Islet precursor cell (in vitro differentiated cells): Measurements from ENCODE around the gene ANKRD11.
A peak's percentile ranks its signal among the peaks of the same experiment; 100 is the strongest.
"Not testable (repeated sequence)": the region's sequence is repeated elsewhere in the genome, so short reads cannot be mapped to it uniquely, and the experiment has no call there.

ENCODE experiments used
- DNase-seq: peaks from one replicate; pipeline ENCODE4 v3.0.0-alpha.2; 2018

ANKRD11 gene

GRCh38 chr16:89400740-89401139, 89.6 kb downstream of the ANKRD11 start:
- DNase-seq, result no peak

DNA sequence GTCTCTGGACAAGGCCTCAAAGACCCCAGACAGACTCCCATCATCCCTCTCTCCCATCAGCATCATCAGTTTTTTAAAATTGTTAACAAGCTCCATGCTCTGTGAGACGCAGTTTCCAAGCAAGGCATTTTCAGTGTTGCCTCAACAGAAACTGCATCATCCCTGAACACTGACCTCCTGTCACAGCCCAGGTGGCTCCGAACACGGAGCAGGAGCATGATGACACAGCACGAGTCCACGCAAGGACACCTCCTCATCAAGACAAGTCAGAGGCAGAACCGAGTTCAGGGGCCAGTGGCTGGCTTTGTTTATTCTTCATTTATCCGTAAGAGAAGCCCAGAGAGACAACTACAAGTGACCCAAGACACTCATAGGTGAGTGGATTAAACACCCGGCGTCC, 91.4 kb downstream of the ANKRD11 start:
- no peak for DNase-seq

GRCh38 chr16:89397331-89397861, 93.0 kb downstream of the ANKRD11 start:
- no peak for DNase-seq

DNA sequence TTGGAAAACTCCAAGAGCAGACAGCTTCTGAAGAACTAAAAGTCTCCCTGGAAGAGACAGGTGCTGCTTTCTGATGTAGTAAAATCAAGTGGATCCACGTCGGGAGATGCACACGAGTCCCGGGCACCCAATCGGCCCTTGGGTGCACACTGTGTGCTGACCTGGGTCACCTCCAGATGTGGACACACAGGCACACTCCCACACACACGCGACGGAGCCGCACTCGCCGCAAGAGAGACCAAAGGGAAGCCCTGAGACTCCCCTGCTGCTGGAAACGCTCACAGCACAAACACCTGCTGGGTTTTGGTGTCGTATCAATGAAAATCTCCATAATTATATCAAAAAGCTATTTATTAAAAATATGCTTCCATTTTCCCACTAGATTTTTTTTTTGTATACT, 94.2 kb downstream of the ANKRD11 start:
- no peak for DNase-seq

- DNase-seq, result no peak
Observed at GRCh38 chr16:89395150-89396142, 94.9 kb downstream of the ANKRD11 start.

- no peak for DNase-seq
Observed at GRCh38 chr16:89393738-89394406, 96.5 kb downstream of the ANKRD11 start.

DNA sequence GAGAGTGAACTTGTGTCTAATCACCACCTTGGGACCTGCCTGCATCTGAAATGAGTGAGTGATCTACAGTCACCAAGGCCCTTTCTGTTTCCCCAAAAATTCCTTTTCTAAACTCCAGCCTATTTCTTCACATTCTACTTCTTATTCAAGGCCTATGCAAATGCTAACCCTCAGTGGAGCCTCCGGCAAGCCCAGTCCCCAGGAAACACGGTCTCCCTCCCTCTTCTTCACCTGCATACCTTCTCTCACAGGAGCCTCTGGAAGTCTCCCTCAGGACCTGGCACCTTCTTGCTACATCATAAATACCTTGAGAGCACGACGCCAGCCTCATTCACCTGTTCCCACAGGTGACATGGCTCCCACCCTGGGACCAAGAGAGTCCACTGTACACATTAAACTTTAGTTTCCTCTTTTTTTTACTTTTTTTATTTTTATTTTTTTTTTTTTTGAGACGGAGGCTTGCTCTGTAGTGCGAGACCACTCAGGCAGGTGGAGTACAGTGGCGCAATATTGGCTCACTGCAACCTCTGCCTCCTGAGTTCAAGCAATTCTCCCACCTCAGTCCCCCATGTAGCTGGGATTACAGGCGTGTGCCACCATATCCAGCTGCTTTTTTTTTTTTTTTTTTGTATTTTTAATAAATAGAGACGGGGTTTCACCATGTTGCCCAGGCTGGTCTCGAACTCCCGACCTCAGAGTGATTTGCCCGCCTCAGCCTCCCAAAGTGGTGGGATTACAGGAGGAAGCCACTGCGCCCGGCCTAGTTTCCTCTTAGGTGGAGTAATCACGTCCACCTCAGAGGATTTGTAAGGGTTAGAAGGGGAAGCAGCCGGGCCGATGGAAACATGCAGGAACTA, 97.3 kb downstream of the ANKRD11 start:
- DNase-seq, result no peak

DNA sequence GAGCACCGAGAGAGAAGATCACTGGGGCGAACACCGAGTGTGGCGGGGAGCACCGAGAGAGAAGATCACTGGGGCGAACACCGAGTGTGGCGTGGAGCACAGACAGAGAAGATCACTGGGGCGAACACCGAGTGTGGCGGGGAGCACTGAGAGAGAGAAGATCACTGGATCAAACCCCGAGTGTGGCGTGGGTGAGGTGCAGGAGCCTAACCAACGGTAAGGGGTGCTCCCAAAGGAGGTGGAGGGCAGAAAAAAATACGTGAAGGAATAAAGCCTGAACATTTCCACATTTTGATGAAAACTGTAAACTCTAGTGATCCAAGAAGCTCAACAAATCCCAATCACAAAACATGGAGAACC, 100.2 kb downstream of the ANKRD11 start:
- not testable (repeated sequence) for DNase-seq

DNA sequence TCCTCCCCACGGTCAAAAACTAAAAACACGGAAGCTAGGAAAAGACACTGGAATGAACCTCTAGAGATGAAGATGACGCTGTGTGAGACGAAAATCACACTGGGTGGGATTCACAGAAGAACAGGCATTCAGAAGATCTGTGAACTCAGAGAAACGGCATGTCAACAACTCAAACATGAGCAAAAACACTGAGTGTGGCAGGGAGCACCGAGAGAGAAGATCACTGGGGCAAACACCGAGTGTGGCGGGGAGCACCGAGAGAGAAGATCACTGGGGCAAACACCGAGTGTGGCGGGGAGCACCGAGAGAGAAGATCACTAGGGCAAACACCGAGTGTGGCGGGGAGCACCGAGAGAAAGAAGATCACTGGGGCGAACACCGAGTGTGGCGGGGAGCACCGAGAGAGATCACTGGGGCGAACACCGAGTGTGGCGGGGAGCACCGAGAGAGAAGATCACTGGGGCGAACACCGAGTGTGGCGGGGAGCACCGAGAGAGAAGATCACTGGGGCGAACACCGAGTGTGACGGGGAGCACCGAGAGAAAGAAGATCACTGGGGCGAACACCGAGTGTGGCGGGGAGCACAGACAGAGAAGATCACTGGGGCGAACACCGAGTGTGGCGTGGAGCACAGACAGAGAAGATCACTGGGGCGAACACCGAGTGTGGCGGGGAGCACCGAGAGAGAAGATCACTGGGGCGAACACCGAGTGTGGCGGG, 100.7 kb downstream of the ANKRD11 start:
- DNase-seq, result not testable (repeated sequence)

DNA sequence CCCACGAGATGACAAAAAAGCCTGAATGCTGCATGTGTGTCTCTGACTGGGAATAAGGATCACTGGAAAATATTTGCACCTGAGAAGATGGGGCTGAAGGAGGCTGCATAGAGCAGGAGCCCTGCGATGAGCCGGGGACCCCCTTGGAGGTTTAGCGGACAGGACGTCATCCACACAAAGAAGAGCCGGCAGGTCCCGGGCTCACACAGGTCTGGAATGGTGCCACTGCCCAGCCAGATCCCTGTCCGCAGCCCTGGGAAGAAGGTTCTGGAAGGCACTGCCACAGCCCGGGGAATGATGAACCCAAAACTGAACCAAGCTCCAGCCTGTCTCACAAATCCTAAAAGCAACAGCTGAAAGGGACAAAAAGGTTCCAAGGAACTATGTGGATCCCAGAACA, 101.8 kb downstream of the ANKRD11 start:
- no peak for DNase-seq

- DNase-seq, result no peak
Observed at GRCh38 chr16:89386306-89387185, 103.8 kb downstream of the ANKRD11 start.

- DNase-seq, result no peak
Observed at GRCh38 chr16:89385712-89386111, 104.6 kb downstream of the ANKRD11 start.

DNA sequence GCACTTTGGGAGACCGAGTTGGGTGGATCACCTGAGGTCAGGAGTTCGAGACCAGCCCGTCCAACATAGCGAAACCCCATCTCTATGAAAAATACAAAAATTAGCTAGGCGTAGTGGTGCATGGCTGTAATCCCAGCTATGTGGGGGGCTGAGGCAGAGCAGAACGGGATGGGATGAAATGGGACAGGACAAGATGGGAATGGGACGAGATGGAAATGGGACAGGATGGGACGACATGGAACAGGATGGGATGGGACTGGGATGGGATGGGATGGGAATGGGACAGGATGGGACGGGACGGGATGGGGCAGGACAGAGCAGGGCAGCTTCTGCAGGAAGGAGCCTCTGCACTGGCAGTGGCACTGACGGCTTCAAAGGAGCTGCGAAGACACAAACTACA, 106.1 kb downstream of the ANKRD11 start:
- no peak for DNase-seq

DNA sequence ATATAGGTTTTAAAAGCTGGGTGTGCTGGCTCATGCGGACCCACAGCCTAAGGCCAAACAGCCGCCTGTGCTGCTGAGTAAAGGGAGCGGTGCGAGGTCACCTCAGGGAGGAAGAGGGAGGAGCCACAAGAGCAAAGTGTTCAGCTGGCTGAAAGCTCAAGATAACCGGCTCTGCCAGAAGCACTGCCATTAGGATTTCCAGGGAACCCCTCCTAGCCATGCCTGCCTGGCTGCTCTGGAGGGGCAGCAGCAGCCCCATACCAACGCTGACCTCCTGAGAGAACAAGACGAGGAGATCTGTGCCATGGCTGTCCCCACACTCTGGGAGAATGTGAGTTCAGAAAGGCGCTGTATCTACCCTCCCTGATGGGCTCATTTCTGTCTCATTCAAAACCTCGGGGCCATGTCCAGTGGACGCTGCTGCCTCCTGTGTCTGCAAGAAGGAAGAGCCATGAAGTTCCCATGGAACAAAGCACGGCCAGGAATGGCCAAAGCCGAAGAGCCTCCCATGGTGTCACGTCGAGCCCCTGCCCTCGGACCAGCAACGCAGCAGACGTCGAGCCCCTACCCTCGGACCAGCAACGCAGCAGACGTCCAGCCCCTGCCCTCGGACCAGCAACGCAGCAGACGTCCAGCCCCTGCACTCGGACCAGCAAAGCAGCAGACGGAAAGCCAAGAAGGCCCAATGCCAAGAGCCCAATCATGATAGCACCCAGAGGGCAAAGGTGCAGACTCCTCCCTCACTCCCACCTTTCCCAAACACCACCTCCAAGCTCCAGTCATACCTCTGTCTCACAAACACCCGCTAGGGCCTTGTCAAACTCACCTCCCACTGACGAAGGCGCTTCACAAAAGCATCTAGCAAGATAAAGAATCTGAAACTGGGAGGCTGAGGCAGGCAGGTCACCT, 107.0 kb downstream of the ANKRD11 start:
- DNase-seq, result peak; percentile 94

GRCh38 chr16:89382555-89382954, 107.8 kb downstream of the ANKRD11 start:
- not testable (repeated sequence) for DNase-seq

- DNase-seq, result no peak
Observed at GRCh38 chr16:89381788-89382187, 108.6 kb downstream of the ANKRD11 start.

DNA sequence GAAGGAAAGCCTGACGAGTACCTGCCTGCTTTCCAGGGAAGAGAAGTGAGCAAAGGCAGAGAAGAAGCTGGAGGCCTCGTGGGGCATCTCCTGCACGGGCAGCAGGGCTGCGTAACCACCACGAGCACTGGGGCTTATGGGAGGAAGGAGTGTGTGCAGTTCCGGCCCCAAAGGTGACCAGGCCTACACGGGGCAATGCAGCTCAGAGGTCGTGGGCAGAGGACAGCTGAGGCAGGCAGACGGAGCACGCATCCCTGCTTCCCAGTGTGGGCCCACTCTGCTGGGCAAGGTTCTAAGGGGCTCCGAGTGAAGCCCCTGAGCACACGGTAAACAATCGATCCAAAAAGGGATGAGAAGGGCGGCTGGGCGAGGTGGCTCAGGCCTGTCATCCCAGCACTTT, 109.7 kb downstream of the ANKRD11 start:
- DNase-seq, result no peak

- no peak for DNase-seq
Observed at GRCh38 chr16:89378947-89379771, 111.2 kb downstream of the ANKRD11 start.

- DNase-seq, result no peak
Observed at GRCh38 chr16:89377453-89377848, 112.9 kb downstream of the ANKRD11 start.
